IMR-90 (cell line): Measurements from ENCODE around the gene ZNHIT6.

Experiments used
- CTCF ChIP-seq: conservative IDR thresholded peaks from 2 replicates; pipeline ENCODE4 v1.5.1; 2012; ENCODE audit warnings: mild to moderate bottlenecking, low read depth, low read length, improper control_type of control experiment
- MXI1 ChIP-seq: IDR thresholded peaks from 2 replicates; pipeline ENCODE4 v1.6.1; 2012; ENCODE audit warnings: low read depth, mild to moderate bottlenecking, low read length, moderate library complexity, borderline replicate concordance
- POLR2A ChIP-seq: IDR thresholded peaks from 2 replicates; pipeline ENCODE4 v1.6.1; 2012; ENCODE audit warnings: mild to moderate bottlenecking, low read depth, low read length
- RAD21 ChIP-seq: IDR thresholded peaks from 2 replicates; pipeline ENCODE4 v1.6.1; 2012; ENCODE audit warnings: low read length, improper control_type of control experiment
- RCOR1 ChIP-seq: IDR thresholded peaks from 2 replicates; pipeline ENCODE4 v1.6.1; 2012; ENCODE audit warnings: mild to moderate bottlenecking, low read length, improper control_type of control experiment; ENCODE audit not compliant: insufficient replicate concordance
- RFX5 ChIP-seq: IDR thresholded peaks from 2 replicates; pipeline ENCODE4 v1.8.0; 2012; ENCODE audit warnings: low read depth, mild to moderate bottlenecking, low read length, moderate library complexity
- USF2 ChIP-seq: fragments of 150-350 bp; IDR thresholded peaks from 2 replicates; pipeline ENCODE4 v1.6.1; 2017; ENCODE audit warnings: mild to moderate bottlenecking, antibody characterized with exemption, low read length, low read depth

- TF ChIP-seq CTCF (no peak), USF2 (no peak), MXI1 (no peak), RCOR1 (no peak), RAD21 (no peak), RFX5 (no peak), POLR2A (no peak)
Observed at GRCh38 chr1:85599681-85600080, 108.6 kb downstream of the ZNHIT6 start.
